ENCODE data around the gene ICAM1. TPM values are rescaled to one million over a fixed set of nuclear protein-coding genes. Genes with fewer than 3 reads are reported as not detected.

ICAM1 gene
- total RNA-seq, 1 donor from 2014 or later: 22.3 TPM

GRCh38 chr19:10317045-10317856 lies 46.3 kb downstream of the ICAM1 start:
- Histone ChIP-seq H3K27me3 (no peaks in the 10 kb centered on the region), H3K27ac (no peak overlapping the region), H3K9me3 (no peaks in the 10 kb centered on the region), H3K4me3 (no peak overlapping the region), H3K36me3 (peaks cover 0 to 42% of the 10 kb centered on the region in 2 donors), H3K4me1 (peaks cover 16% of the 10 kb centered on the region)
- intact Hi-C loops (cut with DNase I): no loop called here
- TF ChIP-seq CTCF (IDR thresholded peaks at IDR 0.05): no peak
- DNase-seq (ENCODE audit: extremely low spot score in 2 of 2): no peak

GRCh38 chr19:10317857-10318462 lies 47.0 kb downstream of the ICAM1 start:
- Histone ChIP-seq H3K4me1 (peaks cover 16% of the 10 kb centered on the region), H3K36me3 (peaks cover 0 to 49% of the 10 kb centered on the region in 2 donors), H3K9me3 (no peaks in the 10 kb centered on the region), H3K27me3 (no peaks in the 10 kb centered on the region), H3K4me3 (no peak overlapping the region), H3K27ac (no peak overlapping the region)
- DNase-seq (ENCODE audit: extremely low spot score in 2 of 2): no peak
- TF ChIP-seq CTCF (IDR thresholded peaks at IDR 0.05) (no peak), POLR2A (IDR thresholded peaks at IDR 0.05) (no peak), POLR2AphosphoS5 (IDR thresholded peaks at IDR 0.05; ENCODE audit: insufficient read depth in 1 of 2, low read depth in 1 of 2) (no peak)
- intact Hi-C loops (cut with DNase I): no loop called here

GRCh38 chr19:10318807-10319682 lies 48.1 kb downstream of the ICAM1 start:
- DNase-seq (ENCODE audit: extremely low spot score in 2 of 2): no peak
- Histone ChIP-seq H3K36me3 (peaks cover 0 to 58% of the 10 kb centered on the region in 2 donors), H3K27ac (no peak overlapping the region), H3K4me1 (peaks cover 16% of the 10 kb centered on the region), H3K9me3 (no peaks in the 10 kb centered on the region), H3K4me3 (no peak overlapping the region), H3K27me3 (no peaks in the 10 kb centered on the region)
- TF ChIP-seq CTCF (IDR thresholded peaks at IDR 0.05) (no peak), POLR2AphosphoS5 (IDR thresholded peaks at IDR 0.05; ENCODE audit: insufficient read depth in 1 of 2, low read depth in 1 of 2) (no peak), POLR2A (IDR thresholded peaks at IDR 0.05) (no peak)
- intact Hi-C loops (cut with DNase I): no loop called here

GRCh38 chr19:10320602-10321416 lies 49.9 kb downstream of the ICAM1 start:
- no peaks in the 10 kb centered on the region for H3K27me3 ChIP-seq
- peaks cover 6% of the 10 kb centered on the region for H3K4me1 ChIP-seq
- H3K27ac ChIP-seq: no peak overlapping the region
- intact Hi-C loops (cut with DNase I): no loop called here
- no peaks in the 10 kb centered on the region for H3K9me3 ChIP-seq
- no peak for DNase-seq (ENCODE audit: extremely low spot score in 2 of 2)
- peaks cover 0 to 75% of the 10 kb centered on the region in 2 donors for H3K36me3 ChIP-seq
- no peak overlapping the region for H3K4me3 ChIP-seq
- TF ChIP-seq POLR2A (IDR thresholded peaks at IDR 0.05) (no peak), POLR2AphosphoS5 (IDR thresholded peaks at IDR 0.05; ENCODE audit: insufficient read depth in 1 of 2, low read depth in 1 of 2) (no peak), CTCF (IDR thresholded peaks at IDR 0.05) (no peak)

Measured in vagina (tissue), 2 donors.